ENCODE measurements around the gene NPAS1. TPM values are rescaled to one million over a fixed set of nuclear protein-coding genes. Genes with fewer than 3 reads are reported as not detected.

Gene NPAS1
- total and polyA plus RNA-seq, 2 of the 13 experiments (the other 11 are each of a cell fraction or from before 2014, with no cell fraction given), result 0.35 to 2.9 TPM

DNA sequence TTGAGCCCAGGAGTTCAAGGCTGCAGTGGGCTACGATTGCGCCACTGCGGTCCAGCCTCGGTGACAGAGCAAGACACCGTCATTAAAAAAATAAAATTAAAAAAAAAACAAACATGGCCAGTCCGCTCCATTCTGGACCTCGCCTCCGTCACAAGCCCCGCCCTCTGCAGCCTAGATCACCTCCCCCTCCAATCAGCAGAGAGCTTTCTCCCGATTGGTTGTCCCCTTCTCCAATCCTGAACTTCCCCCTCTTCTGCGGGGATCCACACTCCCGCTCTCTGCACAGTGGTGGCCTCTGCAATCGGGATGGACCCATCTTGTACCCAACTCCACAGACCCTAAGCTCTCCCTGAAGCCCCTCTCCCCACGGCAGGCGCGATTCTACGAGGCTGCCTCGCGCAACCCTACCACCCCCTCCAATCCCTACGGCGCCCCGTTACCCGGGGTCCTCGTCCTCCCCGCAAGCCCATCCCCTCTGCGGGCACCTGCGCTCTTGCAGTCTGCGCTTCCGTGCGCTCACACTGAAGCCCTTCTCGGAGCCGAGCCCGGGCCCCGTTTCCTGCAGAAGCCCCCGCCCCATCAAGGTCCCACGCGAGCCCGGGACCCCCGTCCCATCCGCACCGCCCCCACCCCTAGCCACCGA is 28.2 kb downstream of the NPAS1 start (continued):
- TF ChIP-seq, protein P1, sequence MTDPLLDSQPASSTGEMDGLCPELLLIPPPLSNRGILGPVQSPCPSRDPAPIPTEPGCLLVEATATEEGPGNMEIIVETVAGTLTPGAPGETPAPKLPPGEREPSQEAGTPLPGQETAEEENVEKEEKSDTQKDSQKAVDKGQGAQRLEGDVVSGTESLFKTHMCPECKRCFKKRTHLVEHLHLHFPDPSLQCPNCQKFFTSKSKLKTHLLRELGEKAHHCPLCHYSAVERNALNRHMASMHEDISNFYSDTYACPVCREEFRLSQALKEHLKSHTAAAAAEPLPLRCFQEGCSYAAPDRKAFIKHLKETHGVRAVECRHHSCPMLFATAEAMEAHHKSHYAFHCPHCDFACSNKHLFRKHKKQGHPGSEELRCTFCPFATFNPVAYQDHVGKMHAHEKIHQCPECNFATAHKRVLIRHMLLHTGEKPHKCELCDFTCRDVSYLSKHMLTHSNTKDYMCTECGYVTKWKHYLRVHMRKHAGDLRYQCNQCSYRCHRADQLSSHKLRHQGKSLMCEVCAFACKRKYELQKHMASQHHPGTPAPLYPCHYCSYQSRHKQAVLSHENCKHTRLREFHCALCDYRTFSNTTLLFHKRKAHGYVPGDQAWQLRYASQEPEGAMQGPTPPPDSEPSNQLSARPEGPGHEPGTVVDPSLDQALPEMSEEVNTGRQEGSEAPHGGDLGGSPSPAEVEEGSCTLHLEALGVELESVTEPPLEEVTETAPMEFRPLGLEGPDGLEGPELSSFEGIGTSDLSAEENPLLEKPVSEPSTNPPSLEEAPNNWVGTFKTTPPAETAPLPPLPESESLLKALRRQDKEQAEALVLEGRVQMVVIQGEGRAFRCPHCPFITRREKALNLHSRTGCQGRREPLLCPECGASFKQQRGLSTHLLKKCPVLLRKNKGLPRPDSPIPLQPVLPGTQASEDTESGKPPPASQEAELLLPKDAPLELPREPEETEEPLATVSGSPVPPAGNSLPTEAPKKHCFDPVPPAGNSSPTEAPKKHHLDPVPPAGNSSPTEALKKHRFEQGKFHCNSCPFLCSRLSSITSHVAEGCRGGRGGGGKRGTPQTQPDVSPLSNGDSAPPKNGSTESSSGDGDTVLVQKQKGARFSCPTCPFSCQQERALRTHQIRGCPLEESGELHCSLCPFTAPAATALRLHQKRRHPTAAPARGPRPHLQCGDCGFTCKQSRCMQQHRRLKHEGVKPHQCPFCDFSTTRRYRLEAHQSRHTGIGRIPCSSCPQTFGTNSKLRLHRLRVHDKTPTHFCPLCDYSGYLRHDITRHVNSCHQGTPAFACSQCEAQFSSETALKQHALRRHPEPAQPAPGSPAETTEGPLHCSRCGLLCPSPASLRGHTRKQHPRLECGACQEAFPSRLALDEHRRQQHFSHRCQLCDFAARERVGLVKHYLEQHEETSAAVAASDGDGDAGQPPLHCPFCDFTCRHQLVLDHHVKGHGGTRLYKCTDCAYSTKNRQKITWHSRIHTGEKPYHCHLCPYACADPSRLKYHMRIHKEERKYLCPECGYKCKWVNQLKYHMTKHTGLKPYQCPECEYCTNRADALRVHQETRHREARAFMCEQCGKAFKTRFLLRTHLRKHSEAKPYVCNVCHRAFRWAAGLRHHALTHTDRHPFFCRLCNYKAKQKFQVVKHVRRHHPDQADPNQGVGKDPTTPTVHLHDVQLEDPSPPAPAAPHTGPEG (CRISPR knock-in tag; IDR thresholded peaks at IDR 0.05), result no peak
- TF ChIP-seq, protein P2, sequence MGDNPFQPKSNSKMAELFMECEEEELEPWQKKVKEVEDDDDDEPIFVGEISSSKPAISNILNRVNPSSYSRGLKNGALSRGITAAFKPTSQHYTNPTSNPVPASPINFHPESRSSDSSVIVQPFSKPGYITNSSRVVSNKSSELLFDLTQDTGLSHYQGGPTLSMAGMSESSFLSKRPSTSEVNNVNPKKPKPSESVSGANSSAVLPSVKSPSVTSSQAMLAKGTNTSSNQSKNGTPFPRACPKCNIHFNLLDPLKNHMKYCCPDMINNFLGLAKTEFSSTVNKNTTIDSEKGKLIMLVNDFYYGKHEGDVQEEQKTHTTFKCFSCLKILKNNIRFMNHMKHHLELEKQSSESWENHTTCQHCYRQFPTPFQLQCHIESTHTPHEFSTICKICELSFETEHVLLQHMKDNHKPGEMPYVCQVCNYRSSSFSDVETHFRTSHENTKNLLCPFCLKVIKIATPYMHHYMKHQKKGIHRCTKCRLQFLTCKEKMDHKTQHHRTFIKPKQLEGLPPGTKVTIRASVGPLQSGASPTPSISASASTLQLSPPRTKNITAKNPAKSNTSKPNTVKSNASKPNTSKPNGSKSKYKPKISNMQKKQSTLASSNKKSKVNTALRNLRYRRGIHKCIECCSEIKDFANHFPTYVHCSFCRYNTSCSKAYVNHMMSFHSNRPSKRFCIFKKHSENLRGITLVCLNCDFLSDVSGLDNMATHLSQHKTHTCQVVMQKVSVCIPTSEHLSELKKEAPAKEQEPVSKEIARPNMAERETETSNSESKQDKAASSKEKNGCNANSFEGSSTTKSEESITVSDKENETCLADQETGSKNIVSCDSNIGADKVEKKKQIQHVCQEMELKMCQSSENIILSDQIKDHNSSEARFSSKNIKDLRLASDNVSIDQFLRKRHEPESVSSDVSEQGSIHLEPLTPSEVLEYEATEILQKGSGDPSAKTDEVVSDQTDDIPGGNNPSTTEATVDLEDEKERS (CRISPR knock-in tag; IDR thresholded peaks at IDR 0.05), result no peak
- no peak for TF ChIP-seq MYNN (CRISPR knock-in tag; IDR thresholded peaks at IDR 0.05; ENCODE audit: low read depth)
- no peak for TF ChIP-seq ZNF768 (CRISPR knock-in tag; IDR thresholded peaks at IDR 0.05)
- TF ChIP-seq, protein P3, sequence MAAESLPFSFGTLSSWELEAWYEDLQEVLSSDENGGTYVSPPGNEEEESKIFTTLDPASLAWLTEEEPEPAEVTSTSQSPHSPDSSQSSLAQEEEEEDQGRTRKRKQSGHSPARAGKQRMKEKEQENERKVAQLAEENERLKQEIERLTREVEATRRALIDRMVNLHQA (CRISPR knock-in tag; IDR thresholded peaks at IDR 0.05), result no peak
- TF ChIP-seq, protein P4, sequence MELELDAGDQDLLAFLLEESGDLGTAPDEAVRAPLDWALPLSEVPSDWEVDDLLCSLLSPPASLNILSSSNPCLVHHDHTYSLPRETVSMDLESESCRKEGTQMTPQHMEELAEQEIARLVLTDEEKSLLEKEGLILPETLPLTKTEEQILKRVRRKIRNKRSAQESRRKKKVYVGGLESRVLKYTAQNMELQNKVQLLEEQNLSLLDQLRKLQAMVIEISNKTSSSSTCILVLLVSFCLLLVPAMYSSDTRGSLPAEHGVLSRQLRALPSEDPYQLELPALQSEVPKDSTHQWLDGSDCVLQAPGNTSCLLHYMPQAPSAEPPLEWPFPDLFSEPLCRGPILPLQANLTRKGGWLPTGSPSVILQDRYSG (CRISPR knock-in tag; IDR thresholded peaks at IDR 0.05), result no peak
- TF ChIP-seq, protein P5, sequence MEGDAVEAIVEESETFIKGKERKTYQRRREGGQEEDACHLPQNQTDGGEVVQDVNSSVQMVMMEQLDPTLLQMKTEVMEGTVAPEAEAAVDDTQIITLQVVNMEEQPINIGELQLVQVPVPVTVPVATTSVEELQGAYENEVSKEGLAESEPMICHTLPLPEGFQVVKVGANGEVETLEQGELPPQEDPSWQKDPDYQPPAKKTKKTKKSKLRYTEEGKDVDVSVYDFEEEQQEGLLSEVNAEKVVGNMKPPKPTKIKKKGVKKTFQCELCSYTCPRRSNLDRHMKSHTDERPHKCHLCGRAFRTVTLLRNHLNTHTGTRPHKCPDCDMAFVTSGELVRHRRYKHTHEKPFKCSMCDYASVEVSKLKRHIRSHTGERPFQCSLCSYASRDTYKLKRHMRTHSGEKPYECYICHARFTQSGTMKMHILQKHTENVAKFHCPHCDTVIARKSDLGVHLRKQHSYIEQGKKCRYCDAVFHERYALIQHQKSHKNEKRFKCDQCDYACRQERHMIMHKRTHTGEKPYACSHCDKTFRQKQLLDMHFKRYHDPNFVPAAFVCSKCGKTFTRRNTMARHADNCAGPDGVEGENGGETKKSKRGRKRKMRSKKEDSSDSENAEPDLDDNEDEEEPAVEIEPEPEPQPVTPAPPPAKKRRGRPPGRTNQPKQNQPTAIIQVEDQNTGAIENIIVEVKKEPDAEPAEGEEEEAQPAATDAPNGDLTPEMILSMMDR (CRISPR knock-in tag; IDR thresholded peaks at IDR 0.05), result no peak
- TF ChIP-seq, protein P6, sequence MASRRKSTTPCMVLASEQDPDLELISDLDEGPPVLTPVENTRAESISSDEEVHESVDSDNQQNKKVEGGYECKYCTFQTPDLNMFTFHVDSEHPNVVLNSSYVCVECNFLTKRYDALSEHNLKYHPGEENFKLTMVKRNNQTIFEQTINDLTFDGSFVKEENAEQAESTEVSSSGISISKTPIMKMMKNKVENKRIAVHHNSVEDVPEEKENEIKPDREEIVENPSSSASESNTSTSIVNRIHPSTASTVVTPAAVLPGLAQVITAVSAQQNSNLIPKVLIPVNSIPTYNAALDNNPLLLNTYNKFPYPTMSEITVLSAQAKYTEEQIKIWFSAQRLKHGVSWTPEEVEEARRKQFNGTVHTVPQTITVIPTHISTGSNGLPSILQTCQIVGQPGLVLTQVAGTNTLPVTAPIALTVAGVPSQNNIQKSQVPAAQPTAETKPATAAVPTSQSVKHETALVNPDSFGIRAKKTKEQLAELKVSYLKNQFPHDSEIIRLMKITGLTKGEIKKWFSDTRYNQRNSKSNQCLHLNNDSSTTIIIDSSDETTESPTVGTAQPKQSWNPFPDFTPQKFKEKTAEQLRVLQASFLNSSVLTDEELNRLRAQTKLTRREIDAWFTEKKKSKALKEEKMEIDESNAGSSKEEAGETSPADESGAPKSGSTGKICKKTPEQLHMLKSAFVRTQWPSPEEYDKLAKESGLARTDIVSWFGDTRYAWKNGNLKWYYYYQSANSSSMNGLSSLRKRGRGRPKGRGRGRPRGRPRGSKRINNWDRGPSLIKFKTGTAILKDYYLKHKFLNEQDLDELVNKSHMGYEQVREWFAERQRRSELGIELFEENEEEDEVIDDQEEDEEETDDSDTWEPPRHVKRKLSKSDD (CRISPR knock-in tag; IDR thresholded peaks at IDR 0.05; ENCODE audit: low read depth), result no peak
- TF ChIP-seq, protein P7, sequence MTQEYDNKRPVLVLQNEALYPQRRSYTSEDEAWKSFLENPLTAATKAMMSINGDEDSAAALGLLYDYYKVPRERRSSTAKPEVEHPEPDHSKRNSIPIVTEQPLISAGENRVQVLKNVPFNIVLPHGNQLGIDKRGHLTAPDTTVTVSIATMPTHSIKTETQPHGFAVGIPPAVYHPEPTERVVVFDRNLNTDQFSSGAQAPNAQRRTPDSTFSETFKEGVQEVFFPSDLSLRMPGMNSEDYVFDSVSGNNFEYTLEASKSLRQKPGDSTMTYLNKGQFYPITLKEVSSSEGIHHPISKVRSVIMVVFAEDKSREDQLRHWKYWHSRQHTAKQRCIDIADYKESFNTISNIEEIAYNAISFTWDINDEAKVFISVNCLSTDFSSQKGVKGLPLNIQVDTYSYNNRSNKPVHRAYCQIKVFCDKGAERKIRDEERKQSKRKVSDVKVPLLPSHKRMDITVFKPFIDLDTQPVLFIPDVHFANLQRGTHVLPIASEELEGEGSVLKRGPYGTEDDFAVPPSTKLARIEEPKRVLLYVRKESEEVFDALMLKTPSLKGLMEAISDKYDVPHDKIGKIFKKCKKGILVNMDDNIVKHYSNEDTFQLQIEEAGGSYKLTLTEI (CRISPR knock-in tag; conservative IDR thresholded peaks at IDR 0.05), result no peak
- TF ChIP-seq DPF2 (CRISPR knock-in tag; IDR thresholded peaks at IDR 0.05; ENCODE audit: borderline replicate concordance, low read depth), result no peak
